Esophagus muscularis mucosa (tissue), 4 donors: ENCODE data around the gene RAPGEF1. TPM values are rescaled to one million over a fixed set of nuclear protein-coding genes. Genes with fewer than 3 reads are reported as not detected.
"Not testable (repeated sequence)": the region's sequence is repeated elsewhere in the genome, so short reads cannot be mapped to it uniquely, and the experiment has no call there.

Experiments
- DNase-seq: peaks from one replicate; pipeline ENCODE4 v3.0.0-alpha.2; 2017; ENCODE audit errors: extremely low spot score
- H3K27ac ChIP-seq, 4 donors: fragments of 200-600 bp; sonication (generic); replicated peaks in 1 of 4; 1 replicate in 3 of 4; 2 replicates in 1 of 4; pipeline ENCODE4 v1.5.1; 2016 to 2019; ENCODE audit warnings: mild to moderate bottlenecking in 1 of 4
- H3K27me3 ChIP-seq, 4 donors: fragments of 200-600 bp; sonication (generic); one replicate each; pipeline versions ENCODE4 v1.5.1 to v1.6.0; 2016 to 2019
- H3K36me3 ChIP-seq, 4 donors: fragments of 200-600 bp; sonication (generic); one replicate each; pipeline ENCODE4 v1.5.1; 2016 to 2019
- H3K4me1 ChIP-seq, 4 donors: fragments of 200-600 bp; sonication (generic); one replicate each; pipeline ENCODE4 v1.5.1; 2016 to 2019
- H3K4me3 ChIP-seq, 4 donors: fragments of 200-600 bp; sonication (generic); 1 replicate in 2 of 4; 2 replicates in 2 of 4; pipeline ENCODE4 v1.5.1; 2016 to 2019; ENCODE audit warnings: mild to moderate bottlenecking in 4 of 4, moderate library complexity in 1 of 4
- H3K9me3 ChIP-seq, 4 donors: fragments of 200-600 bp; sonication (generic); 1 replicate in 3 of 4; 2 replicates in 1 of 4; pipeline ENCODE4 v1.5.1; 2016 to 2019
- EP300 ChIP-seq: sonication (generic); formaldehyde crosslinking; IDR thresholded peaks from one replicate; pipeline ENCODE4 v1.6.1; 2017; ENCODE audit warnings: antibody characterized with exemption
- POLR2A ChIP-seq: fragments of 450-650 bp; IDR thresholded peaks from one replicate; pipeline ENCODE4 v1.6.1; 2017; ENCODE audit warnings: antibody characterized with exemption, moderate library complexity, mild to moderate bottlenecking, low read depth
- POLR2AphosphoS5 ChIP-seq, 2 donors: sonication (generic); formaldehyde crosslinking; IDR thresholded peaks; one replicate each; pipeline ENCODE4 v1.6.1; 2017; ENCODE audit warnings: antibody characterized with exemption in 2 of 2
- WGBS: methylation state at CpG from one replicate; pipeline ENCODE4 v1.1.5; 2018; 5-methylcytosine and 5-hydroxymethylcytosine counted together
- intact Hi-C: fragments of 100-400 bp; cut with DNase I; formaldehyde crosslinking; loops from one replicate; pipeline ENCODE4 v1.15.1; 2023
- total RNA-seq, 4 donors: library from RNA; depleted of rRNA; stranded (reverse); fragments of >200 nt; gene quantifications; one replicate each; pipeline versions ENCODE4 v1.1.0 to v1.2.1, GENCODE V29; 2016
- TF ChIP-seq, protein P1 (sequence below), 3 experiments: fragments of 200-600 bp in 2 of 3; fragments of 450-650 bp in 1 of 3; sonication (generic) in 2 of 3; IDR thresholded peaks; one replicate each; pipeline ENCODE4 v1.5.1; 2017 to 2019; ENCODE audit warnings: antibody characterized with exemption in 3 of 3, mild to moderate bottlenecking in 2 of 3, moderate library complexity in 1 of 3

Gene RAPGEF1
- total RNA-seq, 4 donors from 2014 or later = 66.6 to 138 (median 101) TPM

DNA sequence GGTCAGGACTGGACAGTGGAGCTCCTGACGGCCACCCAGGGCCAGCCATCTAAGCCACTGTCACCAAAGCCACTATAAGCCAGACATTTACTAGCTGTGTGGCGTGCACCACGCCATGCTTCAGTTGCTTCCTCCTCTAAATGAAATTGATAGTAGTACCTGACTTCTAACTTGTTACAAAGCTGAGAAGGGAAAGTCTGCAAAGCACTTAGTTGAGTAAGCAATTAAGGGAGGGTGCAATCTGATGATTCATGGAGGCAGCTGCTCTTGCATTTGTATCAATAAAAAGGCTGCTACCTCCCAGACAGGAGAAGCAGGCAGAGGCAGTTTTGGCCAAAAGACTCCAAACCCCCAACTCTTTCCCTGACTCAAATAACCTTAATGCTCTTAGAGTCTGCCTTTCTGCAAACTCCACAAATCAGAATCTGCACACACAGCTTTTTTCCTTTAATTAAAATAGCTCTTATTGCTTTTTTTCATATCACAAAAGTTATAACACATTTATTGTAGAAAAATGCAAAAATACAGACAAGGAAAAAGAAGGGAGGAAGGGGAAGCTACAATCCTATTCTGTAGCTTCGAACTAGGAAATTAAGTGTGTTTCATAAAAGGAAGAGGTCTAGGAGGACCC lies 19.3 kb upstream of the RAPGEF1 start:
- TF ChIP-seq EP300 (no peak), POLR2A (no peak), POLR2AphosphoS5 (IDR thresholded peaks at IDR 0.05) (no peak)
- TF ChIP-seq, protein P1, sequence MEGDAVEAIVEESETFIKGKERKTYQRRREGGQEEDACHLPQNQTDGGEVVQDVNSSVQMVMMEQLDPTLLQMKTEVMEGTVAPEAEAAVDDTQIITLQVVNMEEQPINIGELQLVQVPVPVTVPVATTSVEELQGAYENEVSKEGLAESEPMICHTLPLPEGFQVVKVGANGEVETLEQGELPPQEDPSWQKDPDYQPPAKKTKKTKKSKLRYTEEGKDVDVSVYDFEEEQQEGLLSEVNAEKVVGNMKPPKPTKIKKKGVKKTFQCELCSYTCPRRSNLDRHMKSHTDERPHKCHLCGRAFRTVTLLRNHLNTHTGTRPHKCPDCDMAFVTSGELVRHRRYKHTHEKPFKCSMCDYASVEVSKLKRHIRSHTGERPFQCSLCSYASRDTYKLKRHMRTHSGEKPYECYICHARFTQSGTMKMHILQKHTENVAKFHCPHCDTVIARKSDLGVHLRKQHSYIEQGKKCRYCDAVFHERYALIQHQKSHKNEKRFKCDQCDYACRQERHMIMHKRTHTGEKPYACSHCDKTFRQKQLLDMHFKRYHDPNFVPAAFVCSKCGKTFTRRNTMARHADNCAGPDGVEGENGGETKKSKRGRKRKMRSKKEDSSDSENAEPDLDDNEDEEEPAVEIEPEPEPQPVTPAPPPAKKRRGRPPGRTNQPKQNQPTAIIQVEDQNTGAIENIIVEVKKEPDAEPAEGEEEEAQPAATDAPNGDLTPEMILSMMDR (IDR thresholded peaks at IDR 0.05) = no peak
- no peak overlapping the region for H3K4me3 ChIP-seq
- no peak overlapping the region for H3K27ac ChIP-seq
- H3K36me3 ChIP-seq = no peaks in the 10 kb centered on the region
- DNase-seq = no peak
- 68% methylated on average over 4 of the region's 4 CpGs for WGBS
- H3K9me3 ChIP-seq = no peaks in the 10 kb centered on the region
- H3K4me1 ChIP-seq = peaks cover 5 to 14% (median 10%) of the 10 kb centered on the region in 4 donors
- H3K27me3 ChIP-seq = peaks cover 0 to 67% (median 0%) of the 10 kb centered on the region in 4 donors
- intact Hi-C loops = no loop called here

DNA sequence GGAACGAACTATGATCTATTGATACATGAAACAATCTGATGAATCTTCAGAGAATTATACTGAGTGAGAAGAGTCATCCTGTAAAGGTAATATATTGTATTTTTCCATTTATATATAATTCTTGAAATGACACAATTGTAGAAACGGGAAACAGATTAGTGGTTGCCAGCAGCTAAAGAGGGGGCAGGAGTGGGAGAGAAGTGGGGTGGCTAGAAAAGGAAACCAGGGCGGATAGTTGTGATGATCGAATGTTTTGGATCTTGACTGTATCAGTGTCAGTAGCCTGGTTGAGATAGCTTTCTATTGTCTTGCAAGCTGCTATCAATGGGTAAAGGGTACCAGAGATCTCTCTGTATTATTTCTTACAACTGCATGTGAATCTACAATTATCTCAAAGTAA lies 17.7 kb upstream of the RAPGEF1 start:
- Histone ChIP-seq H3K4me1 (peaks cover 5 to 11% (median 8%) of the 10 kb centered on the region in 4 donors), H3K4me3 (no peak overlapping the region), H3K36me3 (no peaks in the 10 kb centered on the region), H3K9me3 (no peaks in the 10 kb centered on the region), H3K27ac (no peak overlapping the region), H3K27me3 (peaks cover 0 to 61% (median 0%) of the 10 kb centered on the region in 4 donors)
- DNase-seq = no peak
- intact Hi-C loops = no loop called here
- WGBS = 56% methylated on average over 4 of the region's 4 CpGs
- TF ChIP-seq, protein P1 (IDR thresholded peaks at IDR 0.05) = no peak
- TF ChIP-seq EP300 (no peak), POLR2A (no peak), POLR2AphosphoS5 (IDR thresholded peaks at IDR 0.05) (no peak)

DNA sequence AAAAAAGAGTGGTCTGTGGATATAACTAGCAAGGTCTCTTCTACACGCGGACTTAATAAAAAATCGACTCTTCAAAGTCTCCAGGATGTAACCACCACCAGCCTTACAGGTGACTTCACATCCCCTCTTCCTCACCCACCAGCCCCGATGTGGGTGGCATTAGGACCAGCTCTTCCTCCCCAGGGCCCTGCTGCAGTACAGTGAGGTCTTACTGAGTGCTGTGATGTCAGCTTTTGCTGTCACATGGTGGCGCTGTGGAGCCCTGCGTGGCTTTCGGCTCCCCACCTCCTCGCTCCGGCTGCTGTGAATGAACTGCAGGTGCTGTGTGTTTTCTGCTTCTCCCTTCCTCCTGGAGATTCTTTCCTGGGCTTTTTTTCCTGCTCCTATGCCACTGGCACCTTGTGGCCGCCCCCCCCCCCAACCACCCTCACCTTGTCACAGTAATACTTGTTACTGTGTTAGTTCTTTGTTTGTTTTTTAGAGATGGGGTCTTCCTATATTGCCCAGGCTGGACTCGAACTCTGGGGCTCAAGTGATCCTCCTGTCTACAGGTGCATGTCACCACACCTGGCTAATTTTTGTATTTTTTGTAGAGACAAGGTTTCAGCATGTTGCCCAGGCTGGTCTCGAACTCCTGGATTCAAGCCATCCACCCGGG lies 15.8 kb upstream of the RAPGEF1 start:
- Histone ChIP-seq H3K9me3 (no peaks in the 10 kb centered on the region), H3K4me1 (peaks cover 0 to 6% (median 4%) of the 10 kb centered on the region in 4 donors), H3K4me3 (no peak overlapping the region), H3K27ac (no peak overlapping the region), H3K36me3 (no peaks in the 10 kb centered on the region), H3K27me3 (peaks cover 0 to 49% (median 0%) of the 10 kb centered on the region in 4 donors)
- DNase-seq = no peak
- TF ChIP-seq, protein P1 (IDR thresholded peaks at IDR 0.05) = peak; percentile 50 to 70 (median 59)
- TF ChIP-seq EP300 (no peak), POLR2A (no peak), POLR2AphosphoS5 (IDR thresholded peaks at IDR 0.05) (peak in 1 of 2 donors; percentile 25)
- intact Hi-C loops = no loop called here
- 19% methylated on average over 13 of the region's 13 CpGs for WGBS

DNA sequence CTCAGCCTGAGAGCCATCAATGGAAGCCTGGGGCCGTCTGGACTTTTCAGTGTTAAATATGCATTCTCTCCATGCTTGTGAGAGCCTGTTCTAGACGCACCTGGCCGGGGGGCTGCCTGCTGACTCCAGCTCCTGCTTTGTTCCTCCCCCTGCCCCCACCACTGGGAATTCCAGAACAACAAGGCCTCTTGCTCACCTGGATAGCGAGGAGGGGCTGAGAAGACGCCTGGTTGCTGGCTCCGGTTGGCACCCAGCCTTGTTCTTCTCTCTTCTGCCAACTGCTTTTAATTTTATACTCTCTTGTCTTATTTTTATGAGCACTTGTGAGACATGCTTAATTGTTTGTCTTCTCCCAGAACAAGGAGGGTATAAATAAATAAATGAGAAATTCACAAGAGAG lies 15.0 kb upstream of the RAPGEF1 start:
- H3K4me1 ChIP-seq = peaks cover 0 to 6% (median 4%) of the 10 kb centered on the region in 4 donors
- peaks cover 0 to 49% (median 0%) of the 10 kb centered on the region in 4 donors for H3K27me3 ChIP-seq
- no peak overlapping the region for H3K27ac ChIP-seq
- H3K4me3 ChIP-seq = no peak overlapping the region
- TF ChIP-seq POLR2A (no peak), EP300 (no peak), POLR2AphosphoS5 (IDR thresholded peaks at IDR 0.05) (no peak)
- TF ChIP-seq, protein P1 (IDR thresholded peaks at IDR 0.05) = no peak
- H3K9me3 ChIP-seq = no peaks in the 10 kb centered on the region
- 66% methylated on average over 6 of the region's 6 CpGs for WGBS
- intact Hi-C loops = no loop called here
- no peak for DNase-seq
- no peaks in the 10 kb centered on the region for H3K36me3 ChIP-seq

DNA sequence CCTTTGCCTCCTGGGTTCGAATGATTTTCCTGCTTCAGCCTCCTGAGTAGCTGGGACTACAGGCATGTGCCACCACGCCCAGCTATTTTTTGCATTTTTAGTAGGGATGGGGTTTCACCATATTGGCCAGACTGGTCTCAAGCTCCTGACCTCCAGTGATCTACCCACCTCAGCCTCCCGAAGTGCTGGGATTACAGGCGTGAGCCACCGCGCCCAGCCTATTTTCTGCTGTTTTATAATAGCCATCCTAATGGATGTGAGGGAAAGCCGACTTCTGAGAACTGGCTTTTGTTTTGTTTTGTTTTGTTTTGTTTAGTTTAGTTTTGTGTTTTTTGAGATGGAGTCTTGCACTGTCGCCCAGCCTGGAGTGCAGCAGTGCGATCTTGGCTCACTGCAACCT lies 13.9 kb upstream of the RAPGEF1 start:
- H3K9me3 ChIP-seq, H3K27ac ChIP-seq, H3K4me1 ChIP-seq, H3K4me3 ChIP-seq, H3K36me3 ChIP-seq, intact Hi-C loops, DNase-seq: not testable (repeated sequence)
- 93% methylated on average over 9 of the region's 9 CpGs for WGBS
- peaks cover 0 to 40% (median 0%) of the 10 kb centered on the region in 4 donors for H3K27me3 ChIP-seq
